Activated naive CD8-positive, alpha-beta T cell treated with anti-CD3 and anti-CD28 coated beads, Interleukin-2, amount 50 U/mL, for 24 hours (primary cell): Measurements from ENCODE around the gene BRME1.
"Not testable (repeated sequence)": the region's sequence is repeated elsewhere in the genome, so short reads cannot be mapped to it uniquely, and the experiment has no call there.

ENCODE experiments used
- ATAC-seq: fragments of 150-1000 bp; cut with Tn5 transposase; one replicate; pipeline ENCODE4 v1.10.0; 2021
- DNase-seq: peaks from one replicate; pipeline ENCODE4 v3.0.0; 2021
- H3K27ac Mint-ChIP-seq: one replicate; pipeline ENCODE4 v1.8.0; 2021; ENCODE audit warnings: mild to moderate bottlenecking, mixed read lengths
- H3K27me3 Mint-ChIP-seq: one replicate; pipeline ENCODE4 v1.8.0; 2021; ENCODE audit warnings: mixed read lengths
- H3K36me3 Mint-ChIP-seq: one replicate; pipeline ENCODE4 v1.8.0; 2021; ENCODE audit warnings: low read depth, mixed read lengths
- H3K4me1 Mint-ChIP-seq: one replicate; pipeline ENCODE4 v1.8.0; 2021; ENCODE audit warnings: mixed read lengths
- H3K4me3 Mint-ChIP-seq: one replicate; pipeline ENCODE4 v1.8.0; 2021; ENCODE audit warnings: mild to moderate bottlenecking, moderate library complexity, mixed read lengths
- H3K9me3 Mint-ChIP-seq: one replicate; pipeline ENCODE4 v1.8.0; 2021; ENCODE audit warnings: mixed read lengths

The BRME1 gene

DNA sequence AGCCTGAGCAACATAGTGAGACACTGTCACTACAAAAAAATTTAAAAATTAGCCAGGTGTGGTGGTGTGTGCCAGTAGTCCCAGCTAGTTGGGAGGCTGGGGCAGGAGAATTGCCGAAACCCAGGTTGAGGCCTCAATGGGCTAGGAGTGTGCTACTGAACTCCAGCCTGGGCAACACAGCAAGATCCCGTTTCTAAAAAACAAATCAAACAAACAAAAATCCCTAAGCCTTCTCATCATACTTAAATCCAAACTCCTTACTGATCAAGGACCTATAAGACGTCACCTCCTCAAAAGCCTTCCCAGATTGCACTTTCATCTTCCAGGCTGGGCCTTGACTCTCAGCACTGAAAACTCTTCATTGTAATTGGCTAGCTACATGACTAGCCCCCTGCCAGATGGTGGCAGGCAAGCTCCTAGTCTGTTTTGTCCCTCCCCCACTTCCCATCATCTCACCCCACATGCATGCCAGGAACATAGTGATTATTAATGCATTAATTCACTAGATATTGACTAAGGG, 46.5 kb downstream of the BRME1 start:
- Mint-ChIP-seq H3K36me3 (no peaks in the 10 kb centered on the region), H3K27ac (peak overlapping the region; percentile 47), H3K9me3 (no peaks in the 10 kb centered on the region), H3K4me3 (no peak overlapping the region), H3K4me1 (peaks cover 38% of the 10 kb centered on the region), H3K27me3 (peaks cover 8% of the 10 kb centered on the region)
- DNase-seq, result no peak
- no peak for ATAC-seq

- no peak overlapping the region for H3K4me3 Mint-ChIP-seq
- no peaks in the 10 kb centered on the region for H3K9me3 Mint-ChIP-seq
Observed at GRCh38 chr19:13856497-13856896, 49.4 kb downstream of the BRME1 start.

DNA sequence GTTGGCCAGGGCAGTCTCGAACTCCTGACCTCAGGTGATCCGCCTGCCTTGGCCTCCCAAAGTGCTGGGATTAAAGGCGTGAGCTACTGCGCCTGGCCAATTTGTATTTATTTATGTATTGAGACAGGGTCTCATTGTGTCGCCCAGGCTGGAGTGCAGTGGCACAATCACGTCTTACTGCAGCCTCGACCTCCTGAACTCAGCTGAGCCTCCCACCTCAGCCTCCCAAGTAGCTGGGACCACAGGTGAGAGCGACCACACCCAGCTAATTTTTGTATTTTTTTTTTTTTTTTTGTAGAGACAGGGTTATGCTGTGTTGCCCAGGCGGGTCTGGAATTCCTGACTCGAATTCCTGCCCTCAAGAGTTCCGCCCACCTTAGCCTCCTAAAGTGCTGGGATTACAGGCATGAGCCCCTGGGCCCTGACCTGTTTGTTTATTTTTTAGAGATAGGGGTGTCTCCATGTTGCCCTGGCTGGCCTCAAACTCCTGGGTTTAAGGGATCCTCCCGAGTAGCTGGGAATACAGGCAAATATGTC, 53.7 kb downstream of the BRME1 start:
- H3K27me3 Mint-ChIP-seq, result not testable (repeated sequence)

More at GRCh38 chr19:13856497-13856896, 49.4 kb downstream of the BRME1 start:
- ATAC-seq (no peak), DNase-seq (no peak)
- Mint-ChIP-seq H3K27ac (no peak overlapping the region), H3K27me3 (no peaks in the 10 kb centered on the region), H3K36me3 (no peaks in the 10 kb centered on the region), H3K4me1 (peaks cover 20% of the 10 kb centered on the region)

GRCh38 chr19:13851734-13852114, 54.2 kb downstream of the BRME1 start:
- not testable (repeated sequence) for H3K9me3 Mint-ChIP-seq, ATAC-seq, DNase-seq, H3K36me3 Mint-ChIP-seq, H3K27me3 Mint-ChIP-seq
- H3K27ac Mint-ChIP-seq, result peak overlapping the region; percentile 74
- H3K4me3 Mint-ChIP-seq, result peak overlapping the region; percentile 24
- H3K4me1 Mint-ChIP-seq, result peaks cover 40% of the 10 kb centered on the region

More for the DNA sequence above, 53.7 kb downstream of the BRME1 start:
- H3K36me3 Mint-ChIP-seq, H3K27ac Mint-ChIP-seq, H3K9me3 Mint-ChIP-seq, DNase-seq, ATAC-seq, H3K4me3 Mint-ChIP-seq: not testable (repeated sequence)
- peaks cover 35% of the 10 kb centered on the region for H3K4me1 Mint-ChIP-seq

DNA sequence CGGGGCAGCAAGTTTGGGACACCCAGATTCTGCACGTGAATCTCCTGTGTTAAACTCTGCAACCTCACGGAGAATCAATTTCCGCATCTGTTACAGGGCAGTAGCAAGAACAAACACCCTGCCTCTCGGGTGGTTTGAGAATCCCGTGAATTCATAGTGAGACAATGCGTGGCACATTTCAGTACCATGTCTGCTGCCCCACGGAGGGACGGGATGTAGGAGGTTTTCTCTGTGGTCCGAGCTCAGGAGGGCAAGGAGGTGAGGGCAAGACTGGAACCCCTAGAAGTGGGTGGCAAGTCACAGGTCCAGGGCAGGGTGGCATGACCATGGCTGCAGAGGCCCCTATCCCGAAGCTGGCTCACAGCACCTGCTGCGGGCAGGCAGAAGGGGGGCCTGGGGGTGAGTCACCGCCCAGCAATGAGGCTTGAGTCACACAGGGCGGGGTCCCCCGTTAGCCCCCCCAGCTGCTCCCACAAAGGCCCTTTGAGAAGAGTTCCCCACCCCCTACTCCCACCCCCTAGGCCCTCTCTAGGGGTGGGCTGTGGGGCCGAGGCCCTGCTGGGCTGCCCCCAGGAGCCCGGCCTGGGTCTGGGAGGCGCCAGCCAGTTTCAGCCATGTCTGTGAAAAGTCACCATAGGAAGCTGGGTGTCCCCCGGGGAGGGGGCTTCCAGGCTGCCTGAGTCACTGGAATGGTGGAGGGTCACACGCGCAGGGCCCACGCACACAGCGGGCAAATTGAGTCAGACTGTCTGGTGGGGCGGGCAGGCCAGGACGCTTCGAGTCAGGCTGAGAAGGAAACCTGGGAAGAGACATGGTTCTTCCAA, 54.8 kb downstream of the BRME1 start:
- peaks cover 46% of the 10 kb centered on the region for H3K4me1 Mint-ChIP-seq
- H3K27ac Mint-ChIP-seq, result peak overlapping the region; percentile 95
- no peaks in the 10 kb centered on the region for H3K9me3 Mint-ChIP-seq
- ATAC-seq (peak; percentile 20), DNase-seq (peak; percentile 79)
- H3K36me3 Mint-ChIP-seq, result peaks cover 3% of the 10 kb centered on the region
- peak overlapping the region; percentile 79 for H3K4me3 Mint-ChIP-seq
- peaks cover 3% of the 10 kb centered on the region for H3K27me3 Mint-ChIP-seq

DNA sequence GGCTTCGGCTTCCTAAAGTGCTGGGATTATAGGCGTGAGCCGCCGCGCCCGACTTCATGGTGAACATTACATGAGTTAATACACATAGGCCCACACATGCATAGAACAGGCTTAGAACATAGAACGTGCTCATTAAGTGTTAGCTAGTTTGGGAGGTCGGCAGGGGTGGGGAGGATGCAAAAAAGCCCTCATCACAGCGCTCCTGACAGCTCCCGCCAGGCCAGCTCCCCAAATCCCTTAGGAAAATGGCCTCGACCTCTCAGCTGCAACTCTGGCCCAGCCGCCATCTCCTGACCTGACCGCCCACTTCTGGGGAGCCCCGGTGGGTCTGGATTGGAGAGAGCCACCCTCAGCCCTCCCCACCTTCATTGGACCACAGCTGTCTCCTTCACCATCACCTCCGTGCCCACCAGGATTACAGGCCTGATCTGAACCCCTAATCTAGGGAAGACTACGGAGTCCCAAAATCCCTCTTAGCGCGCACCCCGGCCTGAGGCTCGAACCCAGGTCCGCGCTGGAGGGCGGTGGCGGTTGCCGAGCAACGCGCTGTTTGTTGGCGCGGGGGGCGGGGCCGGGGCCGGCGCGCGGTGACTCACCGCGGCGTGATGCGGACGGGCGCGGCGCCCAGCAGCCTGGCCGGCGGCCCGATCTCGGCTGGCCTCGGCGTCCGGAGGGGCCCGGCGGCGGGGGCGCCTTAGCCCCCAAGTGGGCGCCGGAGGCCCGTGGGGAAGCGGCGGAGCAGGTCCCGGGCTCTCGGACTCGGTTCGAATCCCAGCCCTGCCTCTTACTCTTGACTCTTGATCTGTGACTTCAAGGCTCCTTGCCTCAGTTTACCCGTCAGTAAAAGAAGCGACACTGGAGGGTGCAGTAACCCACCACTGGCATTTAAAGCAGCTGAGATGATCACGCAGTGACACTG, 55.7 kb downstream of the BRME1 start:
- Mint-ChIP-seq H3K4me1 (peaks cover 52% of the 10 kb centered on the region), H3K27ac (peak overlapping the region; percentile 95), H3K4me3 (peak overlapping the region; percentile 79), H3K27me3 (peaks cover 3% of the 10 kb centered on the region), H3K9me3 (no peaks in the 10 kb centered on the region), H3K36me3 (peaks cover 3% of the 10 kb centered on the region)
- no peak for ATAC-seq
- peak; percentile 81 for DNase-seq

GRCh38 chr19:13848798-13849676, 56.9 kb downstream of the BRME1 start:
- no peak for ATAC-seq
- Mint-ChIP-seq H3K9me3 (no peaks in the 10 kb centered on the region), H3K4me3 (peak overlapping the region; percentile 40), H3K36me3 (peaks cover 3% of the 10 kb centered on the region), H3K4me1 (peaks cover 64% of the 10 kb centered on the region), H3K27ac (peak overlapping the region; percentile 57), H3K27me3 (peaks cover 3% of the 10 kb centered on the region)
- DNase-seq, result no peak

- ATAC-seq (no peak), DNase-seq (no peak)
- peaks cover 3% of the 10 kb centered on the region for H3K27me3 Mint-ChIP-seq
- H3K4me1 Mint-ChIP-seq, result peaks cover 72% of the 10 kb centered on the region
- H3K36me3 Mint-ChIP-seq, result peaks cover 3% of the 10 kb centered on the region
- H3K27ac Mint-ChIP-seq, result peak overlapping the region; percentile 100
- H3K4me3 Mint-ChIP-seq, result peak overlapping the region; percentile 80
- H3K9me3 Mint-ChIP-seq, result no peaks in the 10 kb centered on the region
Observed at GRCh38 chr19:13848340-13848677, 57.6 kb downstream of the BRME1 start.

DNA sequence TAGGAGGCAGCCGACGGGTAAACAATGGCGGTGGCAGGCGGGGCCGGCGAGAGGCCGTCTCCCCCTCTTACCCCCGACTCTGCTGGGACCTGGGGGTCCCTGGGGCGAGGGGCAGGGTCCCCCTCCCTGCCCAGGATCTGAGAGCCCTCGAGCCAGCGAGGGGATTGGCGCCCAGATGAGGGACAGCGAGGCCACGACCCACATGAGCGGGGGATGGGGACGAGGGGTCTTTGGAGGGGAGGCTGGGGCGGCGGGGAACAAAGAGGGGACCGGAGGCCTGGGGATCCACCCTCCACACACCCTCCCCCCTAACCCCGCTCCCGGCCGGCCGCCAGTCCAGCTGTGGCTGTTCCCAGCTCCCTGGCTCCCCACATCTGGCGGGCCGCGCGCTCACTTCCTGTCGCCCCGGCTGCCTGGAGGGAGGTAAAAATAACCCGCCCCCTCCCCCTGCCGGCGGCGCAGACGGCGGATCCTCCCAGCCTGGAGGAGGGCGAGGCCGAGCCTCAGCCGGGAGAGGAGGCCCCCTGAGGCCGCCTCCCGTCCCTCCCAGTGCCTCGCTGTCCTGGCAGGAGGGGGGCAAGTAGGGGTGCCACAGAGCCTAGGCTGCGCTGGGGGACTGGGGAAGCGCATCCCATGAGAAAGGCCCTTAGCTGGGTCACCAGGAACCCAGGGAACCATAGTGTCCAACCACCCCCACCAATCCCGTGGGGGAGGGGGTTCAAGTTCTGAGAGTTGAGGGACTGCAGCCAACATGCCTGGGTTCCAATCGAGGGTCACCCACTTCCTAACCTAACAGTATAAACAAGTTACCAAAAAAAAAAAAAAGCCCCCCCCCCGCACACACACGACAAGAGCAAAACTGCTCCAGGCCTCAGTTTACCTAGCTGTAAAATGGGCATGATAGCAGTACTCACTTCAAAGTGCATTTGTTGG, 58.2 kb downstream of the BRME1 start:
- H3K27me3 Mint-ChIP-seq, result peaks cover 3% of the 10 kb centered on the region
- H3K4me1 Mint-ChIP-seq, result peaks cover 75% of the 10 kb centered on the region
- H3K27ac Mint-ChIP-seq, result peak overlapping the region; percentile 100
- ATAC-seq, result peak; percentile 25
- H3K9me3 Mint-ChIP-seq, result no peaks in the 10 kb centered on the region
- peak; percentile 88 for DNase-seq
- H3K36me3 Mint-ChIP-seq, result peaks cover 3% of the 10 kb centered on the region
- H3K4me3 Mint-ChIP-seq, result peak overlapping the region; percentile 80

GRCh38 chr19:13846557-13847406, 59.1 kb downstream of the BRME1 start:
- H3K27ac Mint-ChIP-seq, result peak overlapping the region; percentile 100
- H3K4me1 Mint-ChIP-seq, result peaks cover 75% of the 10 kb centered on the region
- DNase-seq (peak; percentile 99), ATAC-seq (peak; percentile 69)
- H3K9me3 Mint-ChIP-seq, result no peaks in the 10 kb centered on the region
- H3K4me3 Mint-ChIP-seq, result peak overlapping the region; percentile 80
- peaks cover 3% of the 10 kb centered on the region for H3K27me3 Mint-ChIP-seq
- peaks cover 5% of the 10 kb centered on the region for H3K36me3 Mint-ChIP-seq

DNA sequence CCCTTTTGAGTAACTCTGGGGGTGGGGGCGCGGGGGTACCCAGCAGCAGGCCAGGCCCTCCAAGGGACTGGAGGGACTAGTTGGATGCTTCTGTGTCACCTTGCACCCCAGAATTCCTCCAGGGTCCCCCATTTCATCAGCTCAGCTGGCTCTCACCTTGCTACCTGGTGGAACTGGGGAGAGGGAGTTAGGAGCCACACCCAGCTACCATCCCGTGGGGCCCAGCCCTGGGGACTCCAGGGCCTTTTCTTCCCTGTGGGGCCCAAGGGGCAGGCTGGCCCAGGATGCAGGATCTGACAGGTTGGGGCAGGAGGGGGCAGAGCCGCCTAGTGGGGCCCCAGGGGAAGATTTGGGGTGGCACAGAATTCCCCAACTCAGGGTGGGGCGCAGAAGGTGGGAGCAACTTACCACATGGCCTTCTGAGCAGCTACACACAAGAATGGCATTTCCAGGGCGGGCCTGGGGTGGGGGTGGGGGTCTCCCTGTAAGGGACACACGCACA, 61.7 kb downstream of the BRME1 start:
- Mint-ChIP-seq H3K27me3 (peaks cover 3% of the 10 kb centered on the region), H3K4me1 (peaks cover 65% of the 10 kb centered on the region), H3K9me3 (no peaks in the 10 kb centered on the region), H3K4me3 (peak overlapping the region; percentile 96), H3K36me3 (peaks cover 26% of the 10 kb centered on the region), H3K27ac (peak overlapping the region; percentile 91)
- DNase-seq (no peak), ATAC-seq (no peak)
